Activated CD4-positive, alpha-beta T cell treated with anti-CD3 and anti-CD28 coated beads, Interleukin-2, amount 50 U/mL, for 4 hours (primary cell): Measurements from ENCODE around the gene AQP7.
A peak's percentile ranks its signal among the peaks of the same experiment; 100 is the strongest.
"Not testable (repeated sequence)": the region's sequence is repeated elsewhere in the genome, so short reads cannot be mapped to it uniquely, and the experiment has no call there.

ENCODE experiments used
- DNase-seq, 2 experiments: peaks; one replicate each; pipeline ENCODE4 v3.0.0-alpha.2; 2020

Gene AQP7

DNA sequence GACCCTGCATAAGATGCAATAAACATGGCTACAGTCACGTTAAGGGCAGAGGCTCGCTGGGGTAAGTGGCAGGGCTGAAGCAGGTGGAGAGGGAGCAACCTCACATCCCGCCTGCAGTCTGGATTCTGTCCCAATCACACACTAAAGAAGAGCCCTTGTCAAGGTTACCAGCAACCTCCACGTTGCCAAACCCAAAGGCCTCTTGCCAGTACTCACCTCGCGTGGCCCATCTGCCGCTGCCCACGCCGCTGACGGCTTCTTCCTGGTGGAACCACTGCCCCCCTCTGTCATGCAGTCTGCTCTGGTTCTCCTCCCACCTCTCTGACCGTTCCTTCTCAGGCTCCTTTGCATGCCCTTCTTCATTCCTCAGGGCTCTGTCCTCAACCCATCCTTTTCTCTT is 8.8 kb downstream of the AQP7 start:
- no peak for DNase-seq

DNA sequence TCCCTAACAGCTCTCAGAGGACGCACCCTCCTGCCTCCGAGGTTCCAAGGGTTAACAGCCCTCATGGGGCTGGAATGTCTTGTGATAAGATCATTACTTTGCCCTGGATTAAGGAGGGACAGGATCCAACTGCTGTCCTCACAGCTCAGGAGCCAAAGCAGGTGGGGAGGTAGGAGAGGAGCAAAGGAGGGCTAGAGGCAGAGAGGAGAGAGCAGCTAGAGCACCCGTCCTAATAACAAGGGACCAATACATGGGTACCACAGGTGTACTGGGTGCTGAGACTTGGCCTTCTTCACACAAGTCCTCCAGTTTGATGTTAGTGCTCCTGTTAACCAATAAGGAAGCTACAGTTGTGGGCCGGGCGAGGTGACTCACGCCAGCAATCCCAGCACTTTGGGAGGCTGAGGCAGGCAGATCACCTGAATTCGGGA is 9.8 kb downstream of the AQP7 start:
- not testable (repeated sequence) for DNase-seq

DNA sequence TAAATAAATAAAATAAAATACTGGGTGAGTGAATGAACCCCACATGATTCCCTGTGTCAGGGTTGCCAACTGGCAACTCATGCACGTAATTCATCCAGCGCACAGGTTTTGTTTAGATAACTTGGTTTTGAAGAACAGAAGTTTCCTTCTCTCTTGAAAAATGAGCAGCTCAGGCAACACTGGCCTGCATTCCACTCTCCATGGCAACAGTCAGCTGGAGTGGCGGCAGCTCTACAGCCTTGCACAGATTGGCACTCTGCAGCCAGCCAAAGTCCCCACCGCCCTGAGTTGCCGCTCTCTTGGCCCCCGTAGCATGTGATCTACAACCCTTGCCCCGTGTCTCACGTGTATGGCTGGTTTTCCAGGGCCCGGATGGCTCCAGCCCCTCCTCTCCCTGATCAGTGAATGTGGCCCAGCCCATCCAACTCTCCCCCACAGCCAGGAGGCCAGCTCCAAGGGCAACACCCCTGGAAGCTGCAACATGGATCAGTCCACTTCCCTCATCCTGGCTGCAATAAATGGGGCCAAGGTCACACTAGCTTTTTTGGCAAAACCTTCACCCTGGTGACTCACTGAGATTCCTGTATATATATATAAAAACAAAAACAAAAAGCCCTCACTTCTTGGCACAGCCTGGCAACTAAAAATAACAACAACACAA is 11.1 kb downstream of the AQP7 start:
- DNase-seq, result not testable (repeated sequence)

DNA sequence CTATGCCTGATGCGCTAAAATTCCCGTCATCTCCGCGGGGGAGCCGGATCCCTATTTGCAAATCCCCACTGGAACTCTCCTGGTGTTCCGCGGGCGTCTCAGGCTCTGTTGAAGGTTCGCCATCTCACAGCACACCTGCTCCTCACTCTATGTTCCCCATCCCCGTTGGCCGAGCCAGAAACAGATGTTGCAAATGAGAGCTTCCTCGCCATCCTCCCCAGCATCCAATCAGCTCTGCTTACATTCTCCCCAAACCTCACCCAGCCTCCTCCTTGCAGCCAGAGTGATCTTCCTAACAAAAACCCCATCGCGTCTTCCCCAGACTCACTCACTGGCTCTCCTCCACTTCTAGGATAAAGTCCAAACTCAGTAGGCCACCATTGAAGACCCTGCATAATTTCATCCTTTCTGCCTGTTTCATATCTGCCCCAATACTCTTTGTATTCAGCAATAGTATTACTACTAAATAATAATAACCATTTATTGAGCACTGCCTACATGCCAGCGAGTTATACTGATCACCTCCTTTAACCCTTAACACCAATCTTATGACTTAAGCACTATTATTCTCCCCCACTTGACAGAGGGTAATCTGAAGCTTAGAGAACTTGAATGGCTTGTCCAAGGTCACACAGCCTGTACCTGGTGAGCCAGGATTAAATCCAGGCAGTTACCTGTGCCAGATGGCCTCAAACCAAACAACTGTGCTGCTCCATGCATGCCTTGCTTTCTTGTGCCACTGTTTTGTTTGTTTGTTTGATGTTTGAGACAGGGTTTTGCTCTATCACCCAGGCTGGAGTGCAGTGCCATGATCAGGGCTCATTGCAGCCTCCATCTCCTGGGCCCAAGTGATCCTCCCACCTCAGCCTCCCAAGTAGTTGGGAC is 14.0 kb downstream of the AQP7 start:
- DNase-seq, result no peak

DNA sequence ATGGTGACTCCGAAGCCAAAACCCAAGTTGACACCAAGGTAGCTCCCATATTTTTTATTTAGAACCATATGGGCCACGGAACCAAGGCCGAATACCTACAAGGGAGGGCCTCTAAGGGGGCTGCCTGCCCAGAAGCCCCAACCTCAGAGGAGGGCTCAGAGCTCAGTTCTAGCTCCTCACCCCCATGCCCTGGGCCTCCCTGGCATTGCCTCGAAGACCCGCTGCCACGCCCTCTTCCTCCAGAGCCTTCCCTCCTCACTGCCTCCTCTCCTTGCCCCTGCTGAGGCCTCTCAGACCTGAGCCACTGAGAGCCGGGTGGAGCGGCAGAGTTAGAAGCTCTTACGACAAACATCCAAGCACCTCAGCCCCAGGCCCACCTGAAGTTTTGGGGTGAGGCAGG is 15.4 kb downstream of the AQP7 start:
- DNase-seq, result not testable (repeated sequence)

DNA sequence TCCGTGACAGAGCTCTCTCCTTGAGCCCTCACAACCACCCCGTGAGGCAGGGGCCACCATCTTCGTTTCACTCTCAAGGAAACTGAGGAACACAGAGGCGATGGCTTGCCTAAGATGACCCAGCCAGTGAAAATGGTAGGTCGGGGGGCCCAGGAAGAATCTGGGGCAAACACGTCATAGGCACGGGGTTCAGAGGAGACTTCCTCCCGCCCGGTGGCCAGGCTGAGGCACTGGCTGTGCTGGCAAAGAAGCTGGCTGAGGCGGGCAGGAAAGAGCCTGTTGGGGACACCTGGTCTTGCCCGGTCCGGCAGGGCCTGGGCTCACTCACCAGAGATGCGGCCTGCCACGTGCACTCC is 15.7 kb downstream of the AQP7 start:
- not testable (repeated sequence) for DNase-seq

DNA sequence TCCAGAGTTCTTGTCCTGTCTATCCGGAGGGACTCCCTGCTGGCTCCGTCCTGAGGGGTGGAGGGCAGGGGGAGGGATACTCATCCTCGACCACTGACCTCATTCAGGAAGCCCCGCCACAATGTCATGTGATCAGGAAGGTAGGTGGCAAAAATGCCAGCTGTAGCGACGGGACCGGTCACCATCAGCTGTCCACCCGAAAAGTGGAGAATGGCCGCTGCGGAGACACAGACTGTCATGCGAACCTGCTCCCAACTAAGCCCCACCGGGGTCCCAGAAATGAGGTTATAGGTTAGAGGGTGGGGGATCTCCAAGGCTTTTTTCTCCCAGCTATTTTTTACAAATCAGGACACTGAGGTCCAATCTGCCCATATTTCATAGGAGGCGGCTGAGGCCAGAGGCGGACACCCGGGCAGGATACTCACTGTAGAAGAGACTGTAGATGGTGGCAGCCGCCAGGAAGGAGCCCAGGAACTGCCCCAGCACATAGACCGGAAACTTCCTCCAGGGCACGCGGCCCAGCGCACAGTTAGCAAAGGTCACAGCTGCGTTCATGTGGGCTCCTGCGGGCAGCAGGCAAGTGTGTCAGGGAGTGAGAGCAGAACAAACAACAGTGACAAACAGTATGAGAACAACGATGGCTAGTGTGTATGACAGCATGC is 16.3 kb downstream of the AQP7 start:
- not testable (repeated sequence) for DNase-seq

DNA sequence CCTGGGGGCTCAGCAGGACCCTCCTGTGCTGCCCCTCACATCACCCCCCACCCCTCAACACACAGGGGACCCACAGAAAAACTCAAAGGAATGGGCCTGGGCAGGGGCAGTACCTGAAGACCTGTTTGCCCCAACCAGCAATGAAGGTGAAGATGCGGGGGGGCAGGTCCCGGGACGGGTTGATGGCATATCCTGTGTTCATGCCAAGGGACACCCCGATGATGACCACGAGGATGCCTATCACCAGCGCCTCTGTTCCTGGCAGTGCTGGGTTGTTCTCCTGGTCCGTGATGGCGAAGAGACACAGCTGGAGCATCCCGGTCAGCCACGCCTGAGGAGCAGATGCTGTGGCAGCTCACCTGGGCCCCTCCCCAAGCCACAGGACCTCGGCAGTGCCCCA is 16.8 kb downstream of the AQP7 start:
- DNase-seq, result not testable (repeated sequence)

DNA sequence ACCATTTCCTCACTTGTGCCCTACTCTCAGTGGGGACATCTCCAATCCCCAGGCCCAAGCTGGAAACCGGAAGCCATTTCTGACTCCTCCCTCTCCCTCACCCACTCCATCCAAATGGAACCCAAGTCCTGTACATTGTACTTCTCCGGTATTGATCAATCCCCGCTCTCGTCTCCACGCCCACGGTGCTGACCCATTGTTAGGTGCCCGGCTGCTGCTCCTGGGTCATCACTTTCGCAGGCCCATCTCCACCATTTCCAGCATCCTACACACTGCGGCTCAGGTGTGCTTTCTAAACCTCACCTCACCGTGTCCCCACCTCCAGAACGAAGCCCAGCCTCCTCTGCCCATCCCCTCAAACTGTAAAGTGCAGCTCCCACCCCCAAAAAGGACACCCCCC is 19.0 kb downstream of the AQP7 start:
- not testable (repeated sequence) for DNase-seq

DNA sequence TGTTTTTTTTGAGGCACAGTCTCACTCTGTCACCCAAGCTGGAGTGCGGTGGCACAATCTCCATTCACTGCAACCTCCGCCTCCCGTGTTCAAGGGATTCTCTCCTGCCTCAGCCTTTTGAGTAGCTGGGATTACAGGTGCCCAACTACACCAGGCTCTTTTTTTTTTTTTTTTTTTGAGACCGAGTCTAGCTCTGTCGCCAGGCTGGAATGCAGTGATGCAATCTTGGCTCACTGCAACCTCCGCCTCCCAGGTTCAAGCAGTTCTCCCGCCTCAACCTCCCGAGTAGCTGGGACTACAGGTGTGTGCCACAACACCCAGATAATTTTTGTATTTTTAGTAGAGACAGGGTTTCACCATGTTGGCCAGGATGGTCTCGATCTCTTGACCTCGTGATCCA is 20.0 kb downstream of the AQP7 start:
- DNase-seq, result not testable (repeated sequence)

DNA sequence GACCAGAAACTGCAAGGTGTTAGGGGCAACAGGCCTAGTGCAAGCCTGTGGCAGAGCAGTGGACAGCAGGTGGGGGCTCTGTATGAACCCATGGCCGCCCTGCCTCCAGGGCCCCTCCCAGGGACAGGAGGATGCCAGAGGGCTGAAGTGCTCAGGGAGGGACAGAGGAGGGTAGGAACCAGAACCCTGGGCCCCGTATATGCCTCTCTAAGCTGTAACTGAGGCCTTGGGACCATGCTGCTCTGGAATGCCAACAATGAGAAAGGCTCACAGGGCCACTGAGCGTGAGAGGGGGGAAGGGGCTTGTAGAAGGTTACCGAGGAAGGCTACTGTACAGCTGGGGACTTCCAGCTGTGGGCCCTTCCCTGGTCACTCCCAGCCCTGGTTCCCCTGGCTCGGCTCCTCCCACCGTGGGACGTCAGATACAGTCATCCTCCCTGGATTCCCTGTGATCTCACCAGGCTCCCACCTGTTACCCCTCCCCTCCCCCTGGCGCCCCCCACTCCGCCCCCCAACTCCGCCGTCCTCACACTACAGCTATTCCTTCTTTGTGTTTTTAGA is 21.1 kb downstream of the AQP7 start:
- no peak for DNase-seq

DNA sequence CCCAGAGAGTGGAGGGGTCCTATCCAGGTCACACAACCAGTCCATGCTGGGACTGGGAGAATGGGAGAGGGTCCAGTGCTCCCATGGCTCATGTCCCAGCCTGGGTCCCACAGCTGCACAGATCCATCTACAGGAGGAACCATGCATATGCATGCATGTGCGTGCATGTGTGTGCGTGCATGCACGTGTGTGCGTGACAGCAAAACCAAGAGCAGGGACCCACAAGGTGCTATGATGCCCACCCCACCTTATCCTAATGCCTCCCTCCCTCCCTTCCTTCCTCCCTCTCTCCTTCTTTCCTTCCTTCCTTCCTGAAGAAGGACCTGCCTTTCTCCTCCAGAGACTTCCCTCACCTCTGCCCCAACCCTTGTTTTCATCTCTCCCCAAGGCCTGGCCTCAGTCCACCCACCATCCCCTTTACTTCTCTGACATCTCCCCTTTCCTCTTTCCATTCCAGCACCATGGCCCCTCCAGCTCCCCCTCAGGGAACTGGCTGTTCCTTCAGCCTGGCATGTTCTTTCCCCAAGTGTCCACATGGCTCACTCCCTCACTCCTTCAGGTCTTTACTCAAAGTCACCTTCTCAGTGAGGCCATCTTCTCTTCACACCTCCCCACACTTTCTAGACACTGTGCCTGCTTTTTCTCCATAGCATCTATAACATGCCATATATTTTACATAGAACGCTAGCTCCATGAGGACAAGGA is 21.8 kb downstream of the AQP7 start:
- no peak for DNase-seq

DNA sequence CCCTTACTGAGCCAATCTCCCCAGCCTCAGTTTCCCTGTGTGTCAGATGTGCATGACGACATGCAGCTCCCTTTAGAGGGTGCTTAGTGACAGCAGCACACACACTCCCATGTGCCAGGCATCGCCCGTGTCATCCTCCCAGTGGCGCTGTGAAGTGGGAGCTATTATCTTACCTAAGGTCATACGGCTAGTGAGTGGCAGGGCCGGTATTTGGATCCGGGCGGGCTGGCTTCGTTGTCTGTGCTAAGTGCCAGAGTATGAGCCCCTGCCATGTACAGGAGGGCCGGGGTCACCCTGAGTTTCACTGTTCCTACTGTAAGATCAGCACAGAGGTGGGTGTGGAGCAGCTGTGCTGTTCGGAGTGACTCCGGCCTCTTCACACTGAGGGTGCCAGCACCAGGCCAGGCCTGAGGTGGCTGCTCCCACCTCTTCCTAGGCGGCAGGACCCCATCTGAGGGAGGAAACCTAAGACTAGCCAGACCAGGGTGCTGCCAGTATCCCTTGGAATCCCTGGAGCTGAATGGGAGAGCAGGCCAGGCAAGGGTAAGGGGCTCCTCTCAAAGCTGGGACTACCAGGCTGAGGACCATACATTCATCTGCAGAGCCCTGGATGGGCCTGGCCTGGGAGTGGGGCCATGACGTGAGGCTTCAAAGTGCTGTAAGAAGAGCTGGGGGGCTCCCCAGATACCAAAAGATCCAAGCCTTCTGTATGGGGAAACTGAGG is 22.5 kb downstream of the AQP7 start:
- DNase-seq, result no peak

DNA sequence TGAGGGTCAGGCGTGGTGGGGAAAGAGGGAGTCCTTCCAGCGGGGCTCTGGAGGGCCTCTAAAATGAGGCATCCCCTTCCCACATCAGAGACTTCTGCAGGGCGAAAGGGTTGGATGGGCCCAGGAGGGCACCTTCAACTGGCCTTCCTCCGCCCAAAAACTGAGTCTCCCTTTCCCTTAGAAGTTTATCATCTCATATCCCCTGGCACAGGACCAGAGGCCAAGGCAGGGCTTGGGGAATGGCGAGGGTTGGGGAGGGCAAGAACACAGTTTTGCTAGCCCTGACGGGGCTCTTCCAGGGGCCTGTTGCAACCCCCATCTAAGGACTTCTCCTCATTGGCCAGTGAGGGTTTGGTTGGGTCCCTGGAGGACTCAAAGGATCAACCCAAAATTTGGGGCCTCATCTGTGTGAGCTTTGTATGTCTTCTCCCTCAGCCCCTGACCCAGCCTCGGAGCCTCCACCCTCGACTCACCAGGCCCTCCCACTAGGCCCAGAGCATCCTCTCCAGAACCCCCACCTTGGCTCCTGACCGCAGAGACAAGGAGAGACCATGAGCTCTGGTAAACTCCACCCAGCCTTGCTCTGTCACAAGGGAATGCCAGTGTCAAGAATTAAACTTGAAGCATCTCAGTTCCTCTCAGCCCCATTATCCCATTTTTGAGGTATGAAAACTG is 24.1 kb downstream of the AQP7 start:
- no peak for DNase-seq

DNA sequence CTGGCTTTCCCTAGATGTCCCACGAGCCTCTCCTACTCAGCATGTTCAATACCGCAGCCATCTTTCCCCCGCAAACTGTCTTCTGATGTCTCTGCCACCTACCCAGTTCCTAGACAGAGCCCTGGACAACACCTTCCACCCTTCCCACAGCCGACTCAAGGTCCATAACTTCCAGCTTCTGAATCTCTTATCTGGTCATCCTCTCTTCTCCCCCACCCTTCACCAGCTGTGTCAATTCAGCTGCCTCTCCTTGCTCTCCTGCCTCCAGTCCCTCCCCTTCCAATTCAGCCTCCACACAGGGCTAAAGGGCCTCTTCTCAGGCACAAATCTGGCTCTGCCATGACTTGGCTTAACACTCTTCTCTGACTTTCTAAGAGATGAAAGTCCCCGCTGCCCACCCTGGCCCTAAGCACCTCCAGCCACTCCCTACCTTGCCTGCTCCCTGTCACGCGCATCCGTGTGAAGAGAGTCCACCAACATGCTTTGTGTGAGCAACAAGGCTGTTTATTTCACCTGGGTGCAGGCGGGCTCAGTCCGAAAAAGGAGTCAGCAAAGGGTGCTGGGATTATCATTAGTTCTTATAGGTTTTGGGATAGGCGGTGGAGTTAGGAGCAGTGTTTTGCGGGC is 25.2 kb downstream of the AQP7 start:
- no peak for DNase-seq

DNA sequence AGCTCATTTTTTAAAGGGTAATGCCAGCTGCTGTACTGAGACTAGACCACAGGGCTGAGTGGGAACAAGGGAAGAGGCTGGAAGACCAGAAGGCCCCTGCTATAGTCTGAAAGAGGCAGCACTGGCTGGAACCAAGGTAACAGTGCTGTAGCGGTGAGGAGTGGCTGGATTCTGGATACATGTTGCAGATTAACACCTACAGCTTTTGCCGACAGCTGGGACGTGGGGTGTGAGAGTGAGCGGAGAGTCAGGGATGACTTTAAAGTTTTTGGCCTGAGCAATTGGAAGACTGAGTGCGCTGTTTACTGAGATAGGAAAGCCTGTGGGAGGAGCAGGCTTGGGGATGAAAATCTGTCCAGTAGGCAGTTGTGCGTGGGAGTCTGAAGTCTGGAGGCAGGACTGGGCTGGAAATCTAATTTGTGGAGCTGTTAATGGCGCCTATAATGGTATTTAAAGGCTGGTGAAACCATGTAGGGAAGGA is 26.5 kb downstream of the AQP7 start:
- no peak for DNase-seq

DNA sequence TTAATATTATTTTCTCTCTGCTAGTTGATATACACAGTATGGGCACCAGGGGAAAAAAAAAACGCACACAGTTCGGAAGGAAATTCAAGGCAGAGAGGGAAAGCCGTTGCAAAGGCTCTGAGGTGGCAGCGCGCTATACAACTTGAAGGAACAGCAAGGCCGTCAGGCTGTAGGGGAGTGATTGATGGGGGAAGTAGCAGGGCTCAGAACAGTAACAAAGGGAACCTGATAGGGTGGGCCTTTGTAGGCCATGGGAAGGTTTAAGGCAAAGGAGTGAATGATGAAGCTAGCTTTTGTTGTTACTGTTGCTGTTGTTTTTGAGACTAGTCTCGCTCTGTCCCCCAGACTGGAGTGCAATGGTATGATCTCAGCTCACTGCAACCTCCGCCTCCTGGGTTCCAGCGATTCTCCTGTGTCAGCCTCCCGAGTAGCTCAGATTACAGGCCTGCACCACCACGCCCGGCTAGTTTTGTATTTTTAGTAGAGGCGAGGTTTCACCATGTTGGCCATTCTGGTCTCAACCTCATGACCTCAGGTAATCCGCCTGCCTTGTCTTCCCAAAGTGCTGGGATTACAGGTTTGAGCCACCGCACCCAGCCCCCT is 27.0 kb downstream of the AQP7 start:
- no peak for DNase-seq

DNA sequence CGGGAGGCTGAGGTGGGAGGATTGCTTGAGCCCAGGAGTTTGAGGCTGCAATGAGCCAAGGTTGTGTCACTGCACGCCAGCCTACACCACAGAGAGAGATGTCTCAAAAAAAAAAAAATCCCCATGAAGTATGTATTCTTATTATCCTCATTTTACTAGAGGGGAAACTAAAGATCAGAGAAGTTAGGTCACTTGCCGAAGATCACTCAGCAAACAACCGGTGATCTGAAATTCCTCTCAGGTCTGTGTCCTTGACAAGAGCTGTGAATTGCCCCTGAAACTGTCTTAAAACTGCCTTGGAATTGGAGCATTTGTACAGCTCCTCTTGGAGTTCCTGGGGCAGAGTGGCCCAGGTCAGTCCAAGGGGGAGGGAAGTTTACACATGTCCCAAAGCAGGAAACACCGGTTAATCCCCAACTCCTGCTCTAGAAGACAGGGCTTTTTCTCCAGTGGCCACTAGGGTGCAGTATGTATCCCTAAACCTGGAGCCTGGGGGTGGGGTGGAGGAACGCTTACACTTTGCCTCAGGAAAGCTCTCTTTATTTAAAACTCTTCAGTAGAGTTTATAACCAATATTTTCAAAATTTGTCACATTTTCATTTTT is 27.6 kb downstream of the AQP7 start:
- DNase-seq, result peak; percentile 55 to 59

DNA sequence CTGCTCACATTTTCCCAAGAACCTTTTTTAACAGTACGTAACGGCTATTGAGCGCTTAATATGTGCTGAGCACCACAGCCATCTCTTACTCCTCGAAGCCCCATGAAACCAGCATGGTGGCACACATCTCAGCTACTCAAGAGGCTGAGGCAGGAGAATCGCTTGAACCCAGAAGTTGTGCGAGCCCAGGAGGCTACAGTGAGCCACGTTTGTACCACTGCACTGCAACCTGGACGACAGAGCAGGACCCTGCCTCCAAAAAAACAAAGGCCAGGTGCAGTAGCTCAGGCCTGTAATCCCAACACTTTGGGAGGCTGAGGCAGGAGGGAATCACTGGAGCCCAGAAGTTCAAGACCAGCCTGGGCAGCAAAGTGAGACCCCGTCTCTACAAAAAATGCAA is 28.2 kb downstream of the AQP7 start:
- DNase-seq, result no peak

DNA sequence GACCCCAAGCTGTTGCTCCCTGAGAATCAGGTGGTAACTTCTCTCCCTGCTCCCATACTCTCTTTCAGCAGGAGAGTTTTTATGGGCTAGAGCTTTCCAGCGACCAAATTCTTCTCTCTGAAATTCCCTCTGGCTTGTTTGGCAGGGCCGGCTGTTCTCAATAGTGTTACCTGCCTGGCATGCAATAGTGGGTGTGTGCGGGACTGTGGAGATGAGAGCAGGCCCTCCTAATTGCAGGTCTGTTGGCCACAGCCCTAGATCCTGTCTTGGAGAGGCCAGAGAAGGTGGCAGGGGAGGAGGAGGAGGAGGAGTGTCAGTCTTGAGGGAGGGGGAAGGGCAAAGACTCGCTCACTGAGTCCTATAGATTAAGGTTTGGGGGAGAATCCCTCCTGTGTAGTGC is 29.5 kb downstream of the AQP7 start:
- DNase-seq, result no peak
